Ishikawa (cell line): ENCODE data around the gene PGC.

Experiments
- CEBPB ChIP-seq: IDR thresholded peaks from 2 replicates; pipeline ENCODE4 v1.6.1; 2012
- CREB1 ChIP-seq: IDR thresholded peaks from 2 replicates; pipeline ENCODE4 v1.6.1; 2012; ENCODE audit warnings: low read depth
- EGR1 ChIP-seq: IDR thresholded peaks from 2 replicates; pipeline ENCODE4 v1.6.1; 2012
- EP300 ChIP-seq: IDR thresholded peaks from 2 replicates; pipeline ENCODE4 v1.6.1; 2012; ENCODE audit warnings: borderline replicate concordance
- FOXM1 ChIP-seq: IDR thresholded peaks from 2 replicates; pipeline ENCODE4 v1.6.1; 2012; ENCODE audit warnings: low read depth, borderline replicate concordance
- NFIC ChIP-seq: IDR thresholded peaks from 2 replicates; pipeline ENCODE4 v1.6.1; 2012
- RAD21 ChIP-seq: IDR thresholded peaks from 2 replicates; pipeline ENCODE4 v1.6.1; 2012; ENCODE audit warnings: low read depth
- TAF1 ChIP-seq: IDR thresholded peaks from 2 replicates; pipeline ENCODE4 v1.6.1; 2012; ENCODE audit warnings: low read depth, mild to moderate bottlenecking
- TCF12 ChIP-seq: IDR thresholded peaks from 2 replicates; pipeline ENCODE4 v1.6.1; 2012; ENCODE audit warnings: low read depth
- TEAD4 ChIP-seq: IDR thresholded peaks from 2 replicates; pipeline ENCODE4 v1.6.1; 2012
- YY1 ChIP-seq: IDR thresholded peaks from 2 replicates; pipeline ENCODE4 v1.6.1; 2012; ENCODE audit warnings: low read depth
- ZBTB7A ChIP-seq: IDR thresholded peaks from 2 replicates; pipeline ENCODE4 v1.6.1; 2012; ENCODE audit warnings: low read depth
- TF ChIP-seq, protein P1 (sequence below): IDR thresholded peaks from 2 replicates; pipeline ENCODE4 v1.6.1; 2012
- TF ChIP-seq, protein P2 (sequence below): IDR thresholded peaks from 2 replicates; pipeline ENCODE4 v1.6.1; 2012
- TF ChIP-seq, protein P3 (sequence below): IDR thresholded peaks from 2 replicates; pipeline ENCODE4 v1.6.1; 2012; ENCODE audit warnings: low read depth, mild to moderate bottlenecking

The PGC gene

DNA sequence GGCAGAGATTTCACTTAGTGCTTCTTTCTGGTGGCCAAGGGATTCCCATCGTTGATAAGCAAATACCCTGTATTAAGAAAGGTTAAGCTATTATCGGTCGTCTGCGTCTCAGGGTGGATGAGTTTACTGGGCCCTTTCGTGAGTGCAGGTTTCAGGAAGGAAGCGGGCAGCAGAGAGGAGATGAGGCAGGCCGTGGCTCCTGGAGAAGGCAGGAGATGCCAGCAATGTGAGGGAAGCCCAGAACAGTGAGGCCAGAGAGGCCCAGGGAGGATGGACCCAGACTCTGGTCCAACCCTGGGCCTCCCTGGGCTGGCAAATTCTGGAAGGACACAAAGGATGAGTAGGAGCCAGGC, 23.0 kb downstream of the PGC start:
- TF ChIP-seq TCF12 (no peak), FOXM1 (no peak), EP300 (no peak), ZBTB7A (no peak), TEAD4 (no peak), YY1 (no peak), RAD21 (no peak), EGR1 (no peak), NFIC (no peak), TAF1 (no peak), CREB1 (no peak), CEBPB (no peak)
- TF ChIP-seq, protein P1, sequence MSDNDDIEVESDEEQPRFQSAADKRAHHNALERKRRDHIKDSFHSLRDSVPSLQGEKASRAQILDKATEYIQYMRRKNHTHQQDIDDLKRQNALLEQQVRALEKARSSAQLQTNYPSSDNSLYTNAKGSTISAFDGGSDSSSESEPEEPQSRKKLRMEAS: no peak
- TF ChIP-seq, protein P2, sequence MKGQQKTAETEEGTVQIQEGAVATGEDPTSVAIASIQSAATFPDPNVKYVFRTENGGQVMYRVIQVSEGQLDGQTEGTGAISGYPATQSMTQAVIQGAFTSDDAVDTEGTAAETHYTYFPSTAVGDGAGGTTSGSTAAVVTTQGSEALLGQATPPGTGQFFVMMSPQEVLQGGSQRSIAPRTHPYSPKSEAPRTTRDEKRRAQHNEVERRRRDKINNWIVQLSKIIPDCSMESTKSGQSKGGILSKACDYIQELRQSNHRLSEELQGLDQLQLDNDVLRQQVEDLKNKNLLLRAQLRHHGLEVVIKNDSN: no peak
- TF ChIP-seq, protein P3, sequence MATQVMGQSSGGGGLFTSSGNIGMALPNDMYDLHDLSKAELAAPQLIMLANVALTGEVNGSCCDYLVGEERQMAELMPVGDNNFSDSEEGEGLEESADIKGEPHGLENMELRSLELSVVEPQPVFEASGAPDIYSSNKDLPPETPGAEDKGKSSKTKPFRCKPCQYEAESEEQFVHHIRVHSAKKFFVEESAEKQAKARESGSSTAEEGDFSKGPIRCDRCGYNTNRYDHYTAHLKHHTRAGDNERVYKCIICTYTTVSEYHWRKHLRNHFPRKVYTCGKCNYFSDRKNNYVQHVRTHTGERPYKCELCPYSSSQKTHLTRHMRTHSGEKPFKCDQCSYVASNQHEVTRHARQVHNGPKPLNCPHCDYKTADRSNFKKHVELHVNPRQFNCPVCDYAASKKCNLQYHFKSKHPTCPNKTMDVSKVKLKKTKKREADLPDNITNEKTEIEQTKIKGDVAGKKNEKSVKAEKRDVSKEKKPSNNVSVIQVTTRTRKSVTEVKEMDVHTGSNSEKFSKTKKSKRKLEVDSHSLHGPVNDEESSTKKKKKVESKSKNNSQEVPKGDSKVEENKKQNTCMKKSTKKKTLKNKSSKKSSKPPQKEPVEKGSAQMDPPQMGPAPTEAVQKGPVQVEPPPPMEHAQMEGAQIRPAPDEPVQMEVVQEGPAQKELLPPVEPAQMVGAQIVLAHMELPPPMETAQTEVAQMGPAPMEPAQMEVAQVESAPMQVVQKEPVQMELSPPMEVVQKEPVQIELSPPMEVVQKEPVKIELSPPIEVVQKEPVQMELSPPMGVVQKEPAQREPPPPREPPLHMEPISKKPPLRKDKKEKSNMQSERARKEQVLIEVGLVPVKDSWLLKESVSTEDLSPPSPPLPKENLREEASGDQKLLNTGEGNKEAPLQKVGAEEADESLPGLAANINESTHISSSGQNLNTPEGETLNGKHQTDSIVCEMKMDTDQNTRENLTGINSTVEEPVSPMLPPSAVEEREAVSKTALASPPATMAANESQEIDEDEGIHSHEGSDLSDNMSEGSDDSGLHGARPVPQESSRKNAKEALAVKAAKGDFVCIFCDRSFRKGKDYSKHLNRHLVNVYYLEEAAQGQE: no peak

DNA sequence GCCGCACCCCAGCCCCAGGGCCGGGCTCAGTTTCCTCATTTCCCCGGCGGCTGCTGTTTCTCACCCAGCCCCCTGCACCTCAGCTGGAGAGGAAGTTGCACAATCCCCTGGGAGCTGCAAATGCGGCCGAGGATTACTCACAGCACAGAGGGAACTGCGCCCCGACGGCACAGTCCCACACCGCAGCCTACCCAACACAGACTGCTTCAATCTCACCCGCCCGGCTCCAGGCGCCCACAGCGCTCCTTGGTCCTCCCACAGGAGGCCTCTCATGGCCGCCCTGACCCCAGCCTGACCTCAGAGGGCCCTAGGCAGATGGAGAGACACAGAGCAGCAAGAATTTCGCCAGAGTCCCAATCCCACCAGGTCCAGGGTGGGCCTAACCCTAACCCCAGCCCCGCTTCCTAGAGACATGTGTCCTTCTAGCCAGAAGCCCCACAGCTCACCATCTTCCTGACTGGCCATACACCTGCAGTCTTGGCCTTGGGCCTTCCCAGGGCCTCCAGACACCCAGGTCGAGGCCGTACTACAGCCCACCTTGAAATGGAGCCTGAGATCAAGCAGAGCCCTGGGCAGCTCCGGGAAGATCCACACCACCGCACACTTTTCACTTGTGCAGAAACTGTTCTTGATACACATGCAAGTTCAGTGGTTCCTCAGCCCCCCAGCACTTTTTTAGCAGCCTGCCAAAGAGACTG, 23.5 kb downstream of the PGC start:
- TF ChIP-seq YY1 (no peak), RAD21 (no peak), CEBPB (0 out of 2 replicates have a peak, but pooled peaks have one; percentile 16), TEAD4 (no peak), TCF12 (no peak)

DNA sequence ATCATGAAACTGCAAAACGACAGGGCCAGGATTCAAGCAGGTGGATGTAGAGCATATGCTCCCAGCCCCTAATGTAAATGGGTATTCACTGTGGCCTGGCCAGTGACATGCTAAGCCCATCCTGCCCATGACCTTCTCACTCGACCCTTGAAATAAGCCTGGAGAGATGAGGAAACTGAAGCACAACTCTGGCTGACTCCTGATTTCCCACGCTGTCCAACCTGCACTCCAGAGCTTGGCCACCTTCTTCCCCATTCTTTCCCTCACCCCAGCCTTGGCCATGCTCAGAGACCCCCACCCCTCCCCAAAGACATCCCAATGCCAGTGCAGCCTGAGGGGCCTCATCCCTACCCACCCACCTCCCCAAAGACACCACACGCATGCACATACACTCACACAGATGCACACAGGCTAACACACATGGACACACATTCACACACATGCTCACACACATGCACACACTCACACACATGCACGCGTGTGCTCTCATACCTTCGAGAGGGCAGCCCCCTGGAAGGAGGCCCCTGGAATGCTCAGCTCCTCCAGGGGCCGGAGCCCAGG, 24.1 kb downstream of the PGC start:
- TF ChIP-seq EP300 (no peak), CEBPB (no peak), CREB1 (no peak), EGR1 (no peak), TCF12 (no peak)
- TF ChIP-seq, protein P2: no peak
- TF ChIP-seq, protein P3: no peak

DNA sequence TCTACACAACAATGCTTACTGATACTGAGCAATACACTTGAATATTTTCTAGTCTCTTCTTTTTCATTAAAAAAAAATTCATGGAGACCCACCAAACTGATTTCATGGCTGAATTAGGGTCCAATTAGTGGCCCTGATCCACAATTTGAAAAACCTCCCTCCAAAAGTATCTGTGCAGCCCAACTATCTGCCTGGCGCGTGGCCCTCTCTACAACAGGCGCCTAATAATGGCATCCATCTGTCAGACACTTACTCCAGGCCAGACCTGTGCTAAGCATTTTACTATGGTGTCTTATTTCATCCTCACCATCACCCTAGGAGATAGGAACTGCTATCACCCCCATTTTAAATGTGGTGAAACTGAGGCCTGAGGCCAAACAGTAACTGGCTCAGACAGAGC, 25.8 kb downstream of the PGC start:
- no peak for TF ChIP-seq RAD21
- TF ChIP-seq TAF1: no peak
- TF ChIP-seq, protein P1: no peak
- no peak for TF ChIP-seq CEBPB
- TF ChIP-seq EP300: no peak
- TF ChIP-seq EGR1: no peak
- no peak for TF ChIP-seq CREB1
- TF ChIP-seq, protein P2: no peak
- no peak for TF ChIP-seq TEAD4
- no peak for TF ChIP-seq NFIC
- TF ChIP-seq, protein P3: no peak
- no peak for TF ChIP-seq ZBTB7A
- no peak for TF ChIP-seq YY1
- no peak for TF ChIP-seq TCF12
- no peak for TF ChIP-seq FOXM1
